ENCODE results near the gene TYW1.
"Not testable (repeated sequence)": the region's sequence is repeated elsewhere in the genome, so short reads cannot be mapped to it uniquely, and the experiment has no call there.

GRCh38 chr7:67269916-67270315 lies 273.3 kb downstream of the TYW1 start:
- TF ChIP-seq, protein P1, sequence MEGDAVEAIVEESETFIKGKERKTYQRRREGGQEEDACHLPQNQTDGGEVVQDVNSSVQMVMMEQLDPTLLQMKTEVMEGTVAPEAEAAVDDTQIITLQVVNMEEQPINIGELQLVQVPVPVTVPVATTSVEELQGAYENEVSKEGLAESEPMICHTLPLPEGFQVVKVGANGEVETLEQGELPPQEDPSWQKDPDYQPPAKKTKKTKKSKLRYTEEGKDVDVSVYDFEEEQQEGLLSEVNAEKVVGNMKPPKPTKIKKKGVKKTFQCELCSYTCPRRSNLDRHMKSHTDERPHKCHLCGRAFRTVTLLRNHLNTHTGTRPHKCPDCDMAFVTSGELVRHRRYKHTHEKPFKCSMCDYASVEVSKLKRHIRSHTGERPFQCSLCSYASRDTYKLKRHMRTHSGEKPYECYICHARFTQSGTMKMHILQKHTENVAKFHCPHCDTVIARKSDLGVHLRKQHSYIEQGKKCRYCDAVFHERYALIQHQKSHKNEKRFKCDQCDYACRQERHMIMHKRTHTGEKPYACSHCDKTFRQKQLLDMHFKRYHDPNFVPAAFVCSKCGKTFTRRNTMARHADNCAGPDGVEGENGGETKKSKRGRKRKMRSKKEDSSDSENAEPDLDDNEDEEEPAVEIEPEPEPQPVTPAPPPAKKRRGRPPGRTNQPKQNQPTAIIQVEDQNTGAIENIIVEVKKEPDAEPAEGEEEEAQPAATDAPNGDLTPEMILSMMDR (IDR thresholded peaks at IDR 0.05): not testable (repeated sequence)
- TF ChIP-seq POLR2AphosphoS5 (IDR thresholded peaks at IDR 0.05; ENCODE audit: low read depth, low read length); TCF7L2 (IDR thresholded peaks at IDR 0.05; ENCODE audit: low read depth, low read length); SIN3A (IDR thresholded peaks at IDR 0.05; ENCODE audit: borderline replicate concordance, insufficient read depth, low read depth, low read length); REST (IDR thresholded peaks at IDR 0.05; ENCODE audit: insufficient read depth in 1 of 2, low read depth in 2 of 2, low read length in 1 of 2): not testable (repeated sequence)

Data from Panc1 (cell line).